SK-N-SH (cell line): ENCODE results near the gene NACA2. TPM values are rescaled to one million over a fixed set of nuclear protein-coding genes. Genes with fewer than 3 reads are reported as not detected.

Experiments
- CTCF ChIA-PET: fragments of 300-600, 350-600 bp; formaldehyde crosslinking; extraction: SDS; loops from one replicate; lab custom pipeline; 2021; lab: Yijun Ruan, JAX
- POLR2A ChIA-PET: fragments of 350-600 bp; sonication (Branson Sonifier 250); formaldehyde crosslinking; extraction: SDS; loops from one replicate; lab custom pipeline; 2020; ENCODE audit warnings: antibody characterized with exemption, inconsistent platforms; lab: Yijun Ruan, JAX
- DNase-seq: peaks from one replicate; pipeline ENCODE4 v3.0.0; 2012
- H2AFZ ChIP-seq: fragments of 200-600 bp; sonication (generic); 2 replicates; pipeline ENCODE4 v1.8.1; 2016; ENCODE audit warnings: antibody characterized with exemption, mild to moderate bottlenecking, low read depth
- H3F3A ChIP-seq: fragments of 200-600 bp; sonication (generic); replicated peaks from 2 replicates; pipeline ENCODE3; 2016; ENCODE audit warnings: antibody characterized with exemption, mild to moderate bottlenecking; ENCODE audit not compliant: insufficient read depth
- H3K27ac ChIP-seq, 2 experiments: fragments of 200-500 bp in 1 of 2; fragments of 200-600 bp in 1 of 2; sonication (Bioruptor generic) in 1 of 2; sonication (generic), shearing (Covaris generic) in 1 of 2; 2 replicates each; pipeline versions ENCODE4 v1.5.1 to v1.6.1; 2014 to 2016; ENCODE audit warnings: low read depth in 2 of 2, inconsistent platforms in 1 of 2, low read length in 1 of 2, mild to moderate bottlenecking in 1 of 2, mixed read lengths in 1 of 2
- H3K27me3 ChIP-seq: fragments of 200-600 bp; sonication (generic), shearing (Covaris generic); 2 replicates; pipeline ENCODE4 v1.6.1; 2016; ENCODE audit warnings: mixed run types; ENCODE audit not compliant: insufficient read depth
- H3K36me3 ChIP-seq, 2 experiments: fragments of 200-500 bp in 1 of 2; fragments of 200-600 bp in 1 of 2; sonication (Bioruptor generic) in 1 of 2; sonication (generic) in 1 of 2; replicated peaks in 1 of 2; 2 replicates each; pipeline versions ENCODE3 to v1.5.1; 2014 to 2016; ENCODE audit warnings: low read length in 1 of 2, mild to moderate bottlenecking in 1 of 2; ENCODE audit not compliant: insufficient read depth in 2 of 2, control insufficient read depth in 1 of 2
- H3K4me1 ChIP-seq, 2 experiments: fragments of 200-500 bp in 1 of 2; fragments of 200-600 bp in 1 of 2; sonication (Bioruptor generic) in 1 of 2; sonication (generic), shearing (Covaris generic) in 1 of 2; 2 replicates each; pipeline versions ENCODE4 v1.5.1 to v1.6.1; 2014 to 2016; ENCODE audit warnings: low read depth in 1 of 2, low read length in 1 of 2, mixed run types in 1 of 2; ENCODE audit not compliant: insufficient read depth in 2 of 2, control insufficient read depth in 1 of 2
- H3K4me2 ChIP-seq: fragments of 200-600 bp; sonication (generic), shearing (Covaris generic); 2 replicates; pipeline ENCODE4 v1.6.1; 2017; ENCODE audit warnings: mixed run types
- H3K4me3 ChIP-seq, 2 experiments: fragments of 200-500 bp in 1 of 2; fragments of 200-600 bp in 1 of 2; sonication (Bioruptor generic) in 1 of 2; sonication (generic), shearing (Covaris generic) in 1 of 2; 2 replicates each; pipeline versions ENCODE4 v1.5.1 to v1.8.1; 2014 to 2016; ENCODE audit warnings: low read depth in 2 of 2, inconsistent platforms in 1 of 2, low read length in 1 of 2, mild to moderate bottlenecking in 1 of 2, mixed read lengths in 1 of 2, moderate library complexity in 1 of 2
- H3K79me2 ChIP-seq: fragments of 200-600 bp; sonication (generic); 2 replicates; pipeline ENCODE4 v1.8.1; 2017; ENCODE audit warnings: mild to moderate bottlenecking; ENCODE audit not compliant: insufficient read depth
- H3K9ac ChIP-seq: fragments of 200-600 bp; sonication (generic); 2 replicates; pipeline ENCODE4 v1.6.1; 2017; ENCODE audit warnings: mixed run types
- H3K9me2 ChIP-seq: fragments of 200-600 bp; sonication (generic); 2 replicates; pipeline ENCODE4 v1.6.1; 2017; ENCODE audit warnings: mixed run types
- H3K9me3 ChIP-seq: fragments of 200-600 bp; sonication (generic); 2 replicates; pipeline ENCODE4 v1.6.1; 2017; ENCODE audit warnings: mixed run types, mild to moderate bottlenecking, moderate library complexity
- H4K20me1 ChIP-seq: fragments of 200-600 bp; sonication (generic); 2 replicates; pipeline ENCODE4 v1.6.1; 2017; ENCODE audit warnings: mild to moderate bottlenecking, mixed run types; ENCODE audit not compliant: insufficient read depth
- CHD2 ChIP-seq: fragments of 150-350 bp; IDR thresholded peaks from 2 replicates; pipeline ENCODE4 v1.6.1; 2018; ENCODE audit warnings: low read length; ENCODE audit not compliant: partially characterized antibody
- CTCF ChIP-seq: fragments of 200-600 bp; sonication (generic); IDR thresholded peaks from 2 replicates; pipeline ENCODE4 v1.6.1; 2017; ENCODE audit warnings: antibody characterized with exemption, mild to moderate bottlenecking, moderate library complexity
- ELF1 ChIP-seq: IDR thresholded peaks from 2 replicates; pipeline ENCODE4 v1.4.0; 2012
- EP300 ChIP-seq, 2 experiments: IDR thresholded peaks; 2 replicates each; pipeline versions ENCODE4 v1.4.0 to v1.6.1; 2012; ENCODE audit warnings: borderline replicate concordance in 1 of 2, low read depth in 1 of 2, low read length in 1 of 2
- FOXJ3 ChIP-seq: sonication (generic); formaldehyde crosslinking; IDR thresholded peaks from 2 replicates; pipeline ENCODE4 v1.5.1; 2020; ENCODE audit warnings: mild to moderate bottlenecking, missing genetic modification reagents
- GABPA ChIP-seq: IDR thresholded peaks from 2 replicates; pipeline ENCODE4 v1.4.0; 2012; ENCODE audit warnings: low read depth, mild to moderate bottlenecking
- GATA2 ChIP-seq: sonication (generic); formaldehyde crosslinking; IDR thresholded peaks from 2 replicates; pipeline ENCODE4 v1.5.0; 2020; ENCODE audit warnings: mild to moderate bottlenecking, missing genetic modification reagents
- JUND ChIP-seq: IDR thresholded peaks from 2 replicates; pipeline ENCODE4 v1.4.0; 2012
- MEF2A ChIP-seq: IDR thresholded peaks from 2 replicates; pipeline ENCODE4 v1.4.0; 2012; ENCODE audit warnings: low read depth, borderline replicate concordance
- MXI1 ChIP-seq: IDR thresholded peaks from 2 replicates; pipeline ENCODE4 v1.6.1; 2012; ENCODE audit warnings: mild to moderate bottlenecking, low read depth, low read length, improper control_type of control experiment
- NFIC ChIP-seq: IDR thresholded peaks from 2 replicates; pipeline ENCODE4 v1.4.0; 2012; ENCODE audit warnings: borderline replicate concordance
- NRF1 ChIP-seq: IDR thresholded peaks from 2 replicates; pipeline ENCODE4 v1.6.1; 2012; ENCODE audit warnings: low read depth, mild to moderate bottlenecking, low read length
- PBX3 ChIP-seq: IDR thresholded peaks from 2 replicates; pipeline ENCODE4; 2012
- POLR2AphosphoS5 ChIP-seq: IDR thresholded peaks from 2 replicates; pipeline ENCODE4 v1.6.1; 2012; ENCODE audit warnings: low read depth, low read length
- RAD21 ChIP-seq: IDR thresholded peaks from 2 replicates; pipeline ENCODE4 v1.6.1; 2012; ENCODE audit warnings: mild to moderate bottlenecking, low read length
- RCOR1 ChIP-seq: fragments of 150-350 bp; IDR thresholded peaks from 2 replicates; pipeline ENCODE4 v1.6.1; 2017; ENCODE audit warnings: antibody characterized with exemption, low read length
- RXRA ChIP-seq: IDR thresholded peaks from 2 replicates; pipeline ENCODE4 v1.4.0; 2012; ENCODE audit warnings: low read depth, mild to moderate bottlenecking, borderline replicate concordance
- TAF1 ChIP-seq: IDR thresholded peaks from 2 replicates; pipeline ENCODE4 v1.6.1; 2012; ENCODE audit warnings: low read depth, mild to moderate bottlenecking, low read length, moderate library complexity, borderline replicate concordance
- TCF12 ChIP-seq: IDR thresholded peaks from 2 replicates; pipeline ENCODE4 v1.4.0; 2012
- TEAD4 ChIP-seq: IDR thresholded peaks from 2 replicates; pipeline ENCODE4 v1.4.0; 2012; ENCODE audit warnings: mild to moderate bottlenecking, borderline replicate concordance; ENCODE audit not compliant: insufficient read depth
- USF1 ChIP-seq: IDR thresholded peaks from 2 replicates; pipeline ENCODE4 v1.4.0; 2012; ENCODE audit warnings: low read depth, borderline replicate concordance
- YY1 ChIP-seq: IDR thresholded peaks from 2 replicates; pipeline ENCODE4 v1.4.0; 2012; ENCODE audit warnings: low read depth, mild to moderate bottlenecking
- WGBS: methylation state at CpG from one replicate; pipeline ENCODE4 v1.1.6; 2017; ENCODE audit warnings: low lambda C conversion rate; 5-methylcytosine and 5-hydroxymethylcytosine counted together
- polyA plus RNA-seq, 3 experiments: library from polyadenylated mRNA; depleted of rRNA; stranded (reverse); fragments of >200 nt; gene quantifications; 2 replicates each; pipeline ENCODE4 v1.2.3, GENCODE V29; 2012

The NACA2 gene
- polyA plus RNA-seq, 1 of the 3 experiments (the other 2 are of a cell fraction): not detected

DNA sequence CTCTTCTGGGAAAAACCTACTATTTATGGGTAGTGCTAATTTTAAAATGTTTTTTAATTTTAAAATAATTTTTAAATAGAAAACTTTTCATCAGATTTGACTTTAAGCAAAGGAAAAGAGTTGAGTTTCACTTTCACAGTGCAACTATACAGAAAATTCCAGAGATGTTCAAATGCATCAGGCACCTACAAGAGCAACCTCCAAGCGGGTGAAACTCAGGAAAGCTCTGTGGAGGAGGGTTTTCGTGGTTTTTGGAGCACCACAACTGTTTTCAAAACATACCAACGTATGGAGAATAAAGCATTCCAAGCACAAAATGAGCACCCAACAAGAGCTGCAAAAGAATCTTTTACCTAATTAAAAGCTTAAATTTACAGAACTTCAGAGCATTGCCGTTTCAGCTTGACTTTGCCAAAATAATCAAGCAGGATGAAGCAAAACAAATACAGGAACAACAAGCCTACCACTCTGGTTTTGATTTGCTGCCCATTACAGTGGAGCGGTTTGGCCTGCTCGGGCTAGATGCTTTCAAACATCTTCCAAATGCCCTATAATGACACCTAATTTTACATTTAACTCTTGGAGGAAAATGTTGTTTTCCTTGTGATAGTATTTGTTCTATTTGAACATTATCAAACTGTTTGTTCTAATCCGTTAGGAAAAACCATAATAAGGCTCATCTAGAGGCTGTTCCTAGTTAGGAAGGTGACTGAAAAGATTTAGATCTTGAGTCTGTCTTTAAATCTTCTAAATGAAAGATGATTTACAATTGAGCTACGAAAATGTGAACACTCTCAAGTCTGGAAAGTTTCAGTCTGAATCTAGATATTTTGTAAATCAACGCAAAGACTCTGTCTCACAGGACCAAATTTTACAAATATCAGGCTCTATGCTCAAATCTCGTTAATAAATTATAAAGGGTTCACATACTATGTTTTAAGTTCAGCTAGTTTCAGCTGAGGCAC, 34.5 kb downstream of the NACA2 start:
- Histone ChIP-seq H3K4me1 (peaks cover 10 to 25% of the 10 kb centered on the region in 2 experiments; a peak in 3 of 4 replicates), H3K9me3 (no peaks in the 10 kb centered on the region), H2AFZ (peak overlapping the region; percentile 48; the same call in 1 of the 2 replicates), H3K9me2 (no peaks in the 10 kb centered on the region), H3K4me3 (no peak overlapping the region), H3K27ac (peak overlapping the region in 1 of 2 experiments; percentile 78; a peak in 2 of 4 replicates), H3F3A (no peaks in the 10 kb centered on the region), H3K4me2 (peak overlapping the region; percentile 43; the same call in 1 of the 2 replicates), H3K27me3 (no peaks in the 10 kb centered on the region), H3K79me2 (no peaks in the 10 kb centered on the region), H3K36me3 (no peaks in the 10 kb centered on the region), H4K20me1 (no peaks in the 10 kb centered on the region), H3K9ac (no peak overlapping the region)
- TF ChIP-seq EP300 (IDR thresholded peaks at IDR 0.05; ENCODE audit: borderline replicate concordance in 1 of 2, low read depth in 1 of 2, low read length in 1 of 2): peak in 1 of 2 experiments; percentile 83; a peak in 2 of 4 replicates
- TF ChIP-seq CHD2: peak; percentile 9
- TF ChIP-seq RXRA: no peak
- peak; percentile 53; the same call in 1 of the 2 replicates for TF ChIP-seq GATA2 (CRISPR knock-in tag)
- 56% methylated on average over 10 of the region's 10 CpGs for WGBS
- peak; percentile 65 for DNase-seq
- ChIA-PET CTCF (interaction anchor here (0.9 to 8.1 kb wide), 11 partner anchors 16 to 836 kb away, joined by 3 to 111 read pairs (median 5); no protein-coding TSS in a partner anchor), POLR2A (no interaction called here)

GRCh38 chr17:61555127-61555566, 35.9 kb downstream of the NACA2 start:
- no peak overlapping the region for H3K9ac ChIP-seq
- WGBS: 25% methylated on average over 7 of the region's 7 CpGs
- no peaks in the 10 kb centered on the region for H3K27me3 ChIP-seq
- no peaks in the 10 kb centered on the region for H4K20me1 ChIP-seq
- ChIA-PET CTCF (interaction anchor here (0.7 to 8.1 kb wide), 13 partner anchors 20 to 835 kb away, joined by 3 to 111 read pairs (median 4); partner anchors contain the start of gene BRIP1), POLR2A (no interaction called here)
- no peak overlapping the region for H2AFZ ChIP-seq
- H3F3A ChIP-seq: no peaks in the 10 kb centered on the region
- DNase-seq: peak; percentile 46
- H3K9me2 ChIP-seq: no peaks in the 10 kb centered on the region
- H3K79me2 ChIP-seq: no peaks in the 10 kb centered on the region
- H3K9me3 ChIP-seq: no peaks in the 10 kb centered on the region
- H3K27ac ChIP-seq: peak overlapping the region in 1 of 2 experiments; percentile 78; a peak in 2 of 4 replicates
- no peak overlapping the region for H3K4me3 ChIP-seq
- peaks cover 10 to 25% of the 10 kb centered on the region in 2 experiments; a peak in 3 of 4 replicates for H3K4me1 ChIP-seq
- H3K36me3 ChIP-seq: no peaks in the 10 kb centered on the region
- no peak overlapping the region; the same call in 1 of the 2 replicates for H3K4me2 ChIP-seq
- TF ChIP-seq RCOR1 (peak; percentile 94), PBX3 (peak; percentile 75), NRF1 (no peak), TAF1 (no peak), JUND (no peak), FOXJ3 (CRISPR knock-in tag) (peak; percentile 80), EP300 (IDR thresholded peaks at IDR 0.05; ENCODE audit: borderline replicate concordance in 1 of 2, low read depth in 1 of 2, low read length in 1 of 2) (peak; percentile 13 to 98; a peak in 3 of 4 replicates), MEF2A (no peak), YY1 (no peak), TCF12 (peak; percentile 82), RAD21 (no peak), MXI1 (no peak; the same call in 1 of the 2 replicates), TEAD4 (peak; percentile 28; the same call in 1 of the 2 replicates), NFIC (no peak), CTCF (no peak), GABPA (no peak), ELF1 (no peak), POLR2AphosphoS5 (peak; percentile 27; the same call in 1 of the 2 replicates), USF1 (no peak), CHD2 (peak; percentile 68)
